Activated naive CD4-positive, alpha-beta T cell treated with anti-CD3 and anti-CD28 coated beads, Interleukin-2, amount 10 ng/mL, durations not matched to agents 5 hours and 36 hours (primary cell): Measurements from ENCODE around the gene HIGD1C. TPM values are rescaled to one million over a fixed set of nuclear protein-coding genes. Genes with fewer than 3 reads are reported as not detected.

ENCODE experiments used
- total RNA-seq, 2 experiments: library from RNA; stranded (reverse); gene quantifications; one replicate each; pipeline ENCODE4 v1.2.3, GENCODE V29; 2021

HIGD1C gene
- total RNA-seq, result not detected

GRCh38 chr12:50952510-50952909, at the start of gene HIGD1C:
TSS of gene HIGD1C (plus strand) at chr12:50952544. CDS start at chr12:50953999, 1,455 bp downstream.

Other genes with a start within 250 kb of the HIGD1C start
- 10 to 100 TPM; 47.7 to 49.1 TPM for gene ATF1, start 188.4 kb upstream of the HIGD1C start, total RNA-seq
- gene TMPRSS12, start 109.6 kb upstream of the HIGD1C start, total RNA-seq, result not detected
- gene SLC11A2, start 73.8 kb downstream of the HIGD1C start, total RNA-seq, result 10 to 100 TPM; 35.0 to 38.9 TPM
- gene LETMD1, start 95.8 kb downstream of the HIGD1C start, total RNA-seq, result 10 to 100 TPM; 73.7 to 75.2 TPM
- gene CSRNP2, start 131.1 kb downstream of the HIGD1C start, total RNA-seq, result 10 to 100 TPM; 13.7 to 17.5 TPM
- 10 to 100 TPM; 33.6 to 37.9 TPM for gene TFCP2, start 220.6 kb downstream of the HIGD1C start, total RNA-seq